GM10847 (cell line): Measurements from ENCODE around the gene CEMP1.

ENCODE experiments used
- POLR2A ChIP-seq: IDR thresholded peaks from 2 replicates; pipeline ENCODE4 v1.6.1; 2011; ENCODE audit not compliant: insufficient read length; ENCODE audit errors: extremely low read depth

CEMP1 gene

GRCh38 chr16:2485811-2486507 lies 45.2 kb downstream of the CEMP1 start:
- no peak for TF ChIP-seq POLR2A

- TF ChIP-seq POLR2A: no peak
Observed at GRCh38 chr16:2484898-2485508, 46.2 kb downstream of the CEMP1 start.

GRCh38 chr16:2483939-2484897 lies 47.0 kb downstream of the CEMP1 start:
- TF ChIP-seq POLR2A: no peak

- no peak for TF ChIP-seq POLR2A
Observed at GRCh38 chr16:2482708-2483534, 48.3 kb downstream of the CEMP1 start.

GRCh38 chr16:2482249-2482648 lies 49.0 kb downstream of the CEMP1 start:
- no peak for TF ChIP-seq POLR2A

- TF ChIP-seq POLR2A: no peak
Observed at GRCh38 chr16:2481676-2482075, 49.5 kb downstream of the CEMP1 start.

GRCh38 chr16:2480948-2481347 lies 50.3 kb downstream of the CEMP1 start:
- TF ChIP-seq POLR2A: no peak
